WERI-Rb-1 (cell line): ENCODE measurements around the gene SHTN1.

Source experiments
- DNase-seq: peaks from one replicate; pipeline ENCODE4 v3.0.0-alpha.2; 2020
- H3K27ac ChIP-seq: fragments of 250-450 bp; sonication (Bioruptor Pico); 2 replicates; pipeline ENCODE4 v1.5.1; 2020; ENCODE audit warnings: mild to moderate bottlenecking, moderate library complexity
- H3K27me3 ChIP-seq: fragments of 250-450 bp; sonication (Bioruptor Pico); 2 replicates; pipeline ENCODE4 v1.5.1; 2021; ENCODE audit warnings: mild to moderate bottlenecking, low read depth, moderate library complexity; ENCODE audit not compliant: insufficient read depth, severe bottlenecking
- H3K36me3 ChIP-seq: fragments of 250-450 bp; sonication (Bioruptor Pico); 2 replicates; pipeline ENCODE4 v1.5.1; 2020; ENCODE audit warnings: mild to moderate bottlenecking, moderate library complexity
- H3K4me3 ChIP-seq: 2 replicates; pipeline ENCODE4 v1.5.1; 2011; ENCODE audit warnings: low read depth, mild to moderate bottlenecking, control low read depth, low read length
- H3K9me3 ChIP-seq: fragments of 250-450 bp; sonication (Bioruptor Pico); 2 replicates; pipeline ENCODE4 v1.5.1; 2021; ENCODE audit warnings: mild to moderate bottlenecking, moderate library complexity; ENCODE audit not compliant: severe bottlenecking
- CTCF ChIP-seq: IDR thresholded peaks from 2 replicates; pipeline ENCODE4 v1.5.1; 2011; ENCODE audit warnings: low read depth, mild to moderate bottlenecking, control low read depth, inconsistent platforms, low read length

Gene SHTN1

DNA sequence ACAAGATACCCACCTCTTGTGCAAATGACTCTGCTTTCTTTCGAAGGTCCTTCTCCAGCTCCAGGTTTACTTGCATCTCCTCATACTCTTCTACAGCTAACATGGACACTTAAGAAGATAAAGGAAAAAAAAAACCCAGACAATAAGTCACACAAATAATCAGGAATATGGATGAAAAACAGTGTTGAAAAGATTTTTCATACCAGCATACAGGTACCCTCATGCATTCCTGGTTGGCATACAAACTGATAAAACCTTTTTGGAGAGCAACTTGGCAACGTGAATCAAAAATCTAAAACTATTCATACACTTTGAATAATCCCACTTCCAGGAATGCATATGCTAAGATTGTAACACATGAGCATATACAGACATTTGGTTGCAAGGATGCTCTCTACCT, 60.1 kb downstream of the SHTN1 start:
- Histone ChIP-seq H3K27me3 (no peaks in the 10 kb centered on the region), H3K4me3 (no peak overlapping the region), H3K9me3 (no peaks in the 10 kb centered on the region), H3K36me3 (peaks cover 24% of the 10 kb centered on the region), H3K27ac (no peak overlapping the region)
- TF ChIP-seq CTCF: no peak
- DNase-seq: no peak

DNA sequence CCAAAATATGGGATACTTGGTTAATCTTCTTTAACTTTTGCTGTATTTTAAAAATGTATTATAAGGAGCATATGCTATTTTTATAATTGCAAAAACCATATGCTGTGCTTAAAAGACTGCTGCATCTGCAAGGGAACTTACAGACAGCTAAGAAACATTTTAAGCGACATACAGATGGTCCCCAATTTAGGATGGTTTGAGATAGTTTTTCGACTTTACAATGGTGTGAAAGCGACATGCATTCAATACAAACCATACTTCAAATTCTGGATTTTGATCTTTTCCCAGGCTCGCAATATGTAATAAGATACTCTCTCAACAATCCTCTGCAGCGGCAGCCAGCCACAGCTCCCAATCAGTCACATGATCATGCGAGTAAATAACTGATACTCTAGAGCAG, 73.2 kb downstream of the SHTN1 start:
- TF ChIP-seq CTCF: no peak
- peaks cover 22% of the 10 kb centered on the region for H3K36me3 ChIP-seq
- H3K9me3 ChIP-seq: no peaks in the 10 kb centered on the region
- no peak overlapping the region for H3K27ac ChIP-seq
- no peak for DNase-seq
- no peaks in the 10 kb centered on the region for H3K27me3 ChIP-seq
- H3K4me3 ChIP-seq: no peak overlapping the region

DNA sequence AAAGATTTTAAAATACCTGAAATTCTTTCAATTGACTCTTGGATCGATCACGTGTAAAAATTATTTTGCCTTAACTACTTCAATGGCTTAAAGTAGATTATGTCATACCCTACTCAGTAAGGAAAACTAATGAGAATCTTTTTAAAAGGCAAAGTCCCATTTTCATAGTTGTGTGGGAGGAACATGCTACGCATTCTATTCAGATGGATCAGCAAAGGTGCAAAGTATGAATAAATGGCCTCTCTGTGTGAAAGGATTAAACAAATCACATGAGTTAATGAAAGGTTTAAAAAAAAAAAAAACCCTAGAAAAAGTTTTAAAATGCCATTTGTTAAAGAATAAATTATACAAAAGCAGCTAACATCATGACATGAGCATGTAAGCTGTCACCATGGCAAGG, 78.6 kb downstream of the SHTN1 start:
- no peak overlapping the region for H3K27ac ChIP-seq
- H3K36me3 ChIP-seq: peaks cover 21% of the 10 kb centered on the region
- H3K9me3 ChIP-seq: no peaks in the 10 kb centered on the region
- no peak for TF ChIP-seq CTCF
- no peaks in the 10 kb centered on the region for H3K27me3 ChIP-seq
- H3K4me3 ChIP-seq: no peak overlapping the region
- DNase-seq: no peak

- TF ChIP-seq CTCF: no peak
- H3K27ac ChIP-seq: no peak overlapping the region
- no peak overlapping the region for H3K4me3 ChIP-seq
- peaks cover 29% of the 10 kb centered on the region for H3K36me3 ChIP-seq
- H3K9me3 ChIP-seq: no peaks in the 10 kb centered on the region
- no peak for DNase-seq
- H3K27me3 ChIP-seq: no peaks in the 10 kb centered on the region
These were observed 79.9 kb downstream of the SHTN1 start for GRCh38 chr10:116925056-116925455.

- Histone ChIP-seq H3K9me3 (no peaks in the 10 kb centered on the region), H3K27me3 (no peaks in the 10 kb centered on the region), H3K4me3 (no peak overlapping the region), H3K27ac (no peak overlapping the region), H3K36me3 (peaks cover 17% of the 10 kb centered on the region)
- TF ChIP-seq CTCF: no peak
- DNase-seq: no peak
These were observed 85.3 kb downstream of the SHTN1 start for GRCh38 chr10:116919706-116920105.

GRCh38 chr10:116919164-116919563, 85.8 kb downstream of the SHTN1 start:
- H3K27me3 ChIP-seq: no peaks in the 10 kb centered on the region
- H3K27ac ChIP-seq: no peak overlapping the region
- H3K36me3 ChIP-seq: peaks cover 21% of the 10 kb centered on the region
- TF ChIP-seq CTCF: no peak
- no peak for DNase-seq
- no peak overlapping the region for H3K4me3 ChIP-seq
- H3K9me3 ChIP-seq: no peaks in the 10 kb centered on the region
